ENCODE data around the gene ZCCHC10.
"Not testable (repeated sequence)": the region's sequence is repeated elsewhere in the genome, so short reads cannot be mapped to it uniquely, and the experiment has no call there.

- not testable (repeated sequence) for TF ChIP-seq NBN (IDR thresholded peaks at IDR 0.05); YY1 (IDR thresholded peaks at IDR 0.05; ENCODE audit: low read depth, low read length); FOS (IDR thresholded peaks at IDR 0.05; ENCODE audit: borderline replicate concordance, extremely low read depth, insufficient read length); RUNX3 (IDR thresholded peaks at IDR 0.05; ENCODE audit: low read length); SMARCA5 (IDR thresholded peaks at IDR 0.05); SKIL (IDR thresholded peaks at IDR 0.05; ENCODE audit: low read depth, poor library complexity, severe bottlenecking); RAD51 (IDR thresholded peaks at IDR 0.05); TBL1XR1 (IDR thresholded peaks at IDR 0.05; ENCODE audit: low read depth, low read length); POLR2A (IDR thresholded peaks at IDR 0.05; ENCODE audit: low read depth, low read length); TCF7 (IDR thresholded peaks at IDR 0.05; ENCODE audit: borderline replicate concordance); MTA2 (IDR thresholded peaks at IDR 0.05; ENCODE audit: low read depth); RBBP5 (conservative IDR thresholded peaks at IDR 0.05)
Observed at GRCh38 chr5:133008455-133008854, 17.9 kb downstream of the ZCCHC10 start.
